Astrocyte of the spinal cord (primary cell): Measurements from ENCODE around the gene CENPN.

Source experiments
- DNase-seq: peaks from one replicate; pipeline ENCODE4 v3.0.0; 2011; ENCODE audit warnings: low read depth, low spot score
- H3K4me3 ChIP-seq: 2 replicates; pipeline ENCODE4 v1.5.1; 2011; ENCODE audit warnings: low read depth, mild to moderate bottlenecking, low read length, moderate library complexity
- CTCF ChIP-seq: IDR thresholded peaks from 2 replicates; pipeline ENCODE4 v1.5.1; 2012; ENCODE audit warnings: low read depth, mild to moderate bottlenecking, low read length, inconsistent platforms
- in situ Hi-C: cut with HindIII; loops from 2 replicates; pipeline ENCODE4 v1.10.0; 2017; ENCODE audit warnings: low sequenced_read_pairs

The CENPN gene

GRCh38 chr16:81081014-81081413, 74.0 kb downstream of the CENPN start:
- no peak overlapping the region for H3K4me3 ChIP-seq
- no peak for TF ChIP-seq CTCF
- in situ Hi-C loops, result no loop called here
- DNase-seq, result no peak
